Measurements from ENCODE around the gene NBPF1.
"Not testable (repeated sequence)": the region's sequence is repeated elsewhere in the genome, so short reads cannot be mapped to it uniquely, and the experiment has no call there.

NBPF1 gene

GRCh38 chr1:16607853-16608815, 5.2 kb downstream of the NBPF1 start:
- not testable (repeated sequence) for DNase-seq

DNA sequence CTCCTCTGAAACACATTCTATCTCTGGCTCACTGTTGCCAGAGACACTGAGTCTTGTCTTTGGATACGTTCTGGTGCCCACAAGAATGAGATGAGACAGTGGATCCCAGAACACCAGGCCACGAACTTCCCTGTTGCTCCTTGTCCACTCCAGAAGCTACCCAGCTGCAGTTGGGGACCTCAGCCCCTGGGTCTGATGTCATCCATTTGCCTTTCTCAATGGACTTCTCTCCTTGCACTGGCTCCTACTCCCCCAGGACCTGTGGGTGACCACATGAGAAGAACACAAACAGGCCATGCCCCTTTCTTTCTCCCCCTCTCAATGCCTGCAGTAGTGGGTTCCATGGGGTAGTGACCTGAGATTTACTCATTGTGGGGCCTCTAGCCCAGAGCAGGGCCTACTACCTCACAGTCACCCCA, 5.9 kb downstream of the NBPF1 start:
- DNase-seq: no peak

GRCh38 chr1:16606666-16607432, 6.5 kb downstream of the NBPF1 start:
- DNase-seq: not testable (repeated sequence)

DNA sequence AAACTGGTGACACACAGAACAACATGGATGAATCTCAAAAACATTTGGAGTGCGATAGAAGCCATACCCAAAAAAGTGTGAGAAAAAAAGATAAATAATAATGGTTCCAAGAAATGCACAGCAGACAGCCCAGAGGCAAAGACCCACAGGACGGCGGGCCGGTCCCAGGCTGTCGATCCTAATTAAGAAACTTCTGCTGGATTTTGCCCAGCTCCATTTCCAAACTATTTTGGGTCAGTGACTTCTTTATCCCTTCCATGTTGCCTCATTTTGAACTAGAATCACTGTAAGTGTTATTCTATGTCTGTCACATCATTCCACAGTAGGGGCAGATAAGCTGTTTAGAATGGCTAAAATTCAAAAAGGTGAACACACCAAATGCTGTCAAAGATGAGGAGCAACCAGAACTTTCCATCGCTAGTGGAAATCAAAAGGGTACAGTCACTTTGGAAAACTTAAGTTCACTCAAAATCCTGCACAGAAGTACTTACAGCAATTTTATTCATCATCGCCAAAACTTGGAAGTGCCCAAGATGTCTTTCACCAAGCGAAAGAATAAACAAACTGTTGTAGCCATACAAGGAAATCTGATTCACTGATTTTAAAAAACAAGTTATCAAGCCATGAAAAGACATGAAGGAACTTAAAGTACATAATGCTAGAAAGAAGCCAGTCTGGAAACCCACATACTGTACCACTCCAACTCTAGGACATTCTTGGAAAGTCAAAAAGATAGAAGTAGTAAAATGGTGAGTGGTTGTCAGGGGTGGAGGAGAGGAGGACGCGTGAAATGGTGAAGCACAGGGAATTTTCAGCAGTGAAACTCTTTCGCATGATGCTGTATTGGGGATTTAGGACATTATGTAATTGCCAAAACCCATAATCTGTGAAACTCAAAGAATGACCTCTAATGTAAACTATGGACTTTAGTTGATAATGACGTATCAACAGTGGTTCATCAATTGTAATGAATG, 7.5 kb downstream of the NBPF1 start:
- DNase-seq: no peak

GRCh38 chr1:16605213-16605525, 8.2 kb downstream of the NBPF1 start:
- no peak for DNase-seq

DNA sequence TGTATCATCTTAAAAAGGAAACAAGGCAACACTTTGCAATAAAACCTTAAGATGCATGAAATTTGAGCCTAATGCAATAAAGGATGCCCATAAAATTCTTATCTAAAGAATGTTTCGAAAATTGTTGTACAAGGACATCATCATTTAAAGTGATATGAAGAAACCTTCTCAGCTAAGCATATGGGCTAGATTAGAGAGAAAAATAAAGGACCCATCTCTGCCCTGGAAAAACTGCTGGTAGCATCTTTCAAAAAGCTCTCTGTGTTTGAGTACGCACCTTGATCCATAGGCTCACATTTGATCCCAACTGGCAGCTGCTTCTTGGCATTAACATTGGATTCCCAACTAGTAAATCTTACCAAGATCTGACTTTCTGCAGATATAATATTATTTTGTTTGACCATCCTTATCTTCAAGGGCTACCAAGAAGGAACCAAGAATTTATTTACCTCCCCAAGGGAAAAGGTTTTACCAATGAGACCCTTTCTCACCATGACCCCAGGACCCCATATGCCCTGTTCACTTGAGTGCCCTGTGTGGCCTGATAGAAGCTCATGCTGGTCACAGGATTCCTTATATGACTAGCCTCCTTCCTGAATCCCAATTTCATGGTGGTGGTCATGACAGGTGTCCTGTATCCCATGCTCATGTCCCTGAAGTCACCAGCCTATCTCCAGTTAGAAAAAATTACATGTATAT, 8.7 kb downstream of the NBPF1 start:
- not testable (repeated sequence) for DNase-seq

DNA sequence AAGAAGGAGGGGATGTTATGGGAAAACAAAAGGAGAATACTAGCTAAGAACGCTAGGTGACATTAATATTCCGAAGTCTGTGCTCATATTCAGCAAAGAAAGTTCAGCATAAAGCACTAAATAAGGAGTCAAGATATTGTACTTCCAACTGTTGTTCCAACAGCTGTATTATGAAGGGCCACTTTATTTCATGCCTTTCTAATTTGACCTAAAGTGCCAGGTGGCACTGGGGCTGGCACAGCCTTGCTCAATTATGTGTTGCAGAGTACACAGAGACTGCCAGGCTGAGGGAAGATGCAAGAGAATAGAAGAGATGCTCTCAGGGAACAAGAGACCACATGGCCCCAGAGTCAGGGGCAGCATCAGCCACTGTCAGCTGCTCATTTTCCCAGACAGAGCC, 9.7 kb downstream of the NBPF1 start:
- DNase-seq: not testable (repeated sequence)

DNA sequence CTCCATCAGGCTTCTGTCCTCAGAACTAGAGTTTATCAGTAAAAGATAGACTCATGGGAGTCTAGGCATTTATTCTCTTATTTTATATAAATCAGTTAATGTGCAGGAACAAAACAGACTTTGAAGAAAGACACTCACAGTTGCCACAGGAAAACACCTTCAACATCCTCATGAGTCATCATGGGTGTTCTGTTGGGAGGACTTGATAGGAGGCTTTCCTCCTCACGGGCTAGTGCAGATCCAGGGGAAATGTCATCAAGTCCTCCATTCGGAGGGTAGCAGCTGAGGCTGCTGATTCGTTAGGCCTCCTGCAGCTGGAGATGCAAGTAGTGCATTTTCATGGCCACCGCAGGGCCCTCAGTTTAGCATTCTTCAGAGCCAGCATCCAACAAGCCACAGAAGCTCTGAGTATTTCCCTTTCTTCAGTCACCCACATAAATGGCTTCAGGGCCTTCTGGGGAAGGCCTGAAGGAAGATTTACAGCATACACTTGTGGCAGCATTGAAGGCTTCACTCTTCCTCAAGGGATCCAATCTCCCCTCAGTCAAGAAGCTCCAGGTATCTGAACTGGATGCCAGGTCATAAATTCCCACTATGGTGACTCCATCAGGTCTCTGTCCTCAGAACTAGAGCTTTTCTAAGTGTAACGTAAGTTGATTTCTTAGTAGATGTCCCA, 10.9 kb downstream of the NBPF1 start:
- not testable (repeated sequence) for DNase-seq

DNA sequence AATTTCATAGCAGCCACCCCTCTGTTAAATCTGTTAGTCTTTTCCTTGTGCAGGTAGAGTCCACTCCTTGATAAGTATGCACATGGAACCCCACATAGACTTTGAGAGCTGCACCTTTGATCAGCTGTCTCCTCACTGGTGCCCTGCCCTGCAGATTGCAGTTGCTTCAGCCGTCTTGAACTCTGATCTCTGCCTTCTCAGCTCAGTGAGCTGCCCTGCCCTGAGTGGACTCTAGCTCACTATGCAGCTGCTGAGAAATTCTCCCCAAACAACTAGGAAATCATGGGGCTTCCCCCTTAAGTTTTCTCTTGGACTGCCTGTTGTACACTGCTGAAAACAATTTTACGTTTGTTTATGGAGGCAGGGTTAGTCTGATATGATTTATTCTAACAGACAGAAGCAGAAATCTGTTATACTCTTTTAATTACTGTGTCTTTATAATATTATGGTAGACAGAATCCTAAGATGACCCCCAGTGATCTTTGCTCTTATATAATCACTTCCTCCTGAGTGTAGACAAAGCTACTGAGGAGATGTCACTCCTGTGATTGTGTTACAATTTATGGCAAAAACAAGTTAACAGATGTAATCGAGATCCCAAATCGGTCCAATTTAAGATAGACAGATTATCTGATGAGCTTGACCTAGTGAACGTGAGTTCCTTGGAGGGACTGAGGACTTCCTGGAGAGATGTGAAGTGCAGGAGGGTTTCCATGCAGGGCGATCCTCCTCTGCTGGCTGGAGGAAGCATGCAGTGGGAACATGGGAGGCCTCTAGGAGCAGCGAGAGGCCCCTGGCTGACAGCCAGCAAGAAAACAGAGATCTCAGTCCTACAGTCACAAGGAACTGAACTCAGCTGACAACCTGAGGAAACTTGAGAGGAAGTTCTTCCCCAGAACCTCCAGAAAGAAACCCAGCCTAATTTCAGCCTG, 12.2 kb downstream of the NBPF1 start:
- DNase-seq: not testable (repeated sequence)

DNA sequence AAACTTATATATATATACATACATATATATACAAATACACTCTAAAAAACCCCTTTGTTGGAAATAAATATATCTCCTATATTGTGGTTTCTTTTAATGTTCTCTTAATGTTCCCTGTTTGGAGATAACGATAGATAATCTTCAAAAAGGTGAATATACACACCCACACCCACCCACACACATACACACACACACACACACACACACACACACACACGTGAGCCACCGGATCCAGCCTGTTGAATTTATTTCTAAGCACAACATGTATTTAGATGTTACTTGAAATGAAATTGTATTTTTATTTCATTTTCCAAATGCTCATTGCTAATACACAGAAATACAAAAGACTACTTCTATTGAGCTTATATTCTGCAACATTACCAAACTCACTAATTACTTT, 14.0 kb downstream of the NBPF1 start:
- DNase-seq: not testable (repeated sequence)

DNA sequence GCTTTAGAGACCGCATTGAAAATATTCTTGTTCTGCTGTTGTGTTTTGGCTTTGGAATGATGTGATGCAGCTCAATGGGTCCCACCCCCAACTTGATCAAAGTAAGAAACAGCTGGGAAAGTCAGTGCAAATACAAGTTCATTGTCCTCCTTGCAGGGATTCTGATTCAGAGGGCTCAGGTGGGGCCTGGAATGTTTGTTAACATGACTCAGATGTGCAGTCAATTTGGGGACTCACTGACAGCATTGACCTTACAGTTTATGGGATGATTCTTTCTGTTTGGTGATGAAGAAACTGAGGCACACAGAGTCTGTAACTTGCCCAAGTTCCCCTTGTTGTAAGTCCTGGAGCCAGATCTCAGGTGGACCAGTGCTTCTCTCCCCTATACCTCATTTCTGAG, 18.1 kb downstream of the NBPF1 start:
- DNase-seq: not testable (repeated sequence)

DNA sequence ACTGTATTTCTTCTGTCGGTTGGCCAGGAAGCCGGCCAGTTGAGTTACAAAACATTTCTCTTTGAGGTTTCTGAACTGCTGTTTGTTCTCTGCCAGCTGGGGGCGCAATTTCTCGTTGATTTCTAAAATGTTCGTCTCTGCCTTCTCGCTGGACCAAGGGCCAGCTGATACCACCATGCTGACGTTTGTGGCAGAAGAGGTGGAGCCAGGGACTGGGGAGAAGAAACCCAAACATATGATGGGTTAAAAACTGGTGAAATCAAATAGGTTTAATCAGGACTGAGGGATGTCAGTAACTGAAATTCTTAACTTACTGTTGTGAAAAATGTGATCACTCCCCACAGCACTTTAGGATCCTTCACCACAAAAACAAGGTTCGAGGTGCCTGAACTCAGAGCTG, 21.5 kb downstream of the NBPF1 start:
- not testable (repeated sequence) for DNase-seq

DNA sequence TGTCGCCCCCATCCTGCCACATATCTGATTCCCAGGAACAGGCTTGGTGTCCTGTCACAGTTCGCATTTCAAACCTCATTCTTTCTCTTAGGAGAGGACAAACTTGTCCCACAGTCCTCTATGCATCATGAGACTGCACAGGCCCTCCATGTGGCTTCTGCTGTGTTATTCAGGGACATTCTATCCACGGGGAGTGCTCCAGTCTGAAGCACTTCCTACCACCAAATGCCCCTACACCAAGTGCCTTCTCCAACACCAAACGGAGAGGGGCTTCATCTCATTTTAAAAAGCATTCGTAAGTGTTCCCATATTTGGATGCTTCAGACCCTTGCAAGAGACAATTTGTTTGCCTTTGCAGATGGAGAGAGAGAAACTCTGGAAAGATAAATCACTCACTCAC, 25.3 kb downstream of the NBPF1 start:
- not testable (repeated sequence) for DNase-seq

DNA sequence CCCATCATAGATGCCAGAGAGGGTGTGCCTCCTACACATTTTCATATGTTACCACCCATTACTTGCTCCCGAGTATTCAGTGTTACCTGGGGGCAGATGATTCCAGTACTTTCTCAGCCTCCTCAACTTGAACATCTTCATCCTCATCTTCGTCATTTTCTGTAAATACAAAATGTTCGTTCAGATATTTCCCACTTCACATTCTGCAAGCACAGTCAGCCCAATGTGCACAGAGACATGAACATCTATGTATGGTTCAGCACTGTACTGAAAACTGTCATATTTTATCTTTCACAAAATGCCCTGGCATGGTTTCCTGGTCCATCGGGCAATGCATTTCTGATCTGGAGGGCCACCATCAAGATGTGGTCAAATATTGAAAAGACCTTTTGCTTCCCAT, 25.7 kb downstream of the NBPF1 start:
- not testable (repeated sequence) for DNase-seq

- not testable (repeated sequence) for DNase-seq
These were observed 48.0 kb downstream of the NBPF1 start for GRCh38 chr1:16565324-16565723.

GRCh38 chr1:16561035-16561434, 52.3 kb downstream of the NBPF1 start:
- not testable (repeated sequence) for DNase-seq

- not testable (repeated sequence) for DNase-seq
These were observed 52.9 kb downstream of the NBPF1 start for GRCh38 chr1:16560498-16560897.

GRCh38 chr1:16559688-16560087, 53.7 kb downstream of the NBPF1 start:
- DNase-seq: not testable (repeated sequence)

- not testable (repeated sequence) for DNase-seq
These were observed 56.3 kb downstream of the NBPF1 start for GRCh38 chr1:16557034-16557433.
